K562 (cell line): ENCODE results near the gene NBEAL1. TPM values are rescaled to one million over a fixed set of nuclear protein-coding genes. Genes with fewer than 3 reads are reported as not detected.

Experiments used
- BCLAF1 ChIP-seq, 2 experiments: fragments of 450-650 bp in 1 of 2; IDR thresholded peaks; 2 replicates each; pipeline ENCODE4 v1.6.1; 2011 to 2017; ENCODE audit warnings: low read depth in 2 of 2, antibody characterized with exemption in 1 of 2, borderline replicate concordance in 1 of 2, low read length in 1 of 2, mild to moderate bottlenecking in 1 of 2, mixed read lengths in 1 of 2; ENCODE audit not compliant: control insufficient read depth in 1 of 2
- E2F3 ChIP-seq: fragments of 250-450 bp; sonication (Bioruptor Pico); IDR thresholded peaks from 2 replicates; pipeline ENCODE4 v1.4.0; 2020; ENCODE audit warnings: mild to moderate bottlenecking
- FIP1L1 ChIP-seq: fragments of 200-400 bp; formaldehyde crosslinking; IDR thresholded peaks from 2 replicates; pipeline ENCODE4 v1.6.1; 2018; ENCODE audit warnings: mild to moderate bottlenecking, low read depth, low read length; ENCODE audit not compliant: poor library complexity, severe bottlenecking
- KAT2B ChIP-seq: IDR thresholded peaks from one replicate; pipeline ENCODE4 v1.6.1; 2012; ENCODE audit warnings: low read depth, mild to moderate bottlenecking, control low read depth, inconsistent platforms, low read length, moderate library complexity
- NFYB ChIP-seq: IDR thresholded peaks from 2 replicates; pipeline ENCODE4 v1.6.1; 2011; ENCODE audit warnings: mild to moderate bottlenecking, moderate library complexity; ENCODE audit not compliant: insufficient read length; ENCODE audit errors: extremely low read depth
- POLR2B ChIP-seq: fragments of 450-650 bp; IDR thresholded peaks from 2 replicates; pipeline ENCODE4 v1.6.1; 2018; ENCODE audit warnings: low read depth; ENCODE audit not compliant: partially characterized antibody
- PTRF ChIP-seq: fragments of 450-650 bp; IDR thresholded peaks from 2 replicates; pipeline ENCODE4 v1.6.1; 2016; ENCODE audit warnings: mild to moderate bottlenecking, missing genetic modification characterization, missing compliant biosample characterization
- SREBF2 ChIP-seq: sonication (generic); formaldehyde crosslinking; IDR thresholded peaks from 2 replicates; pipeline ENCODE4 v1.4.0; 2020; ENCODE audit warnings: mild to moderate bottlenecking, missing genetic modification reagents
- SRSF7 ChIP-seq: fragments of 200-400 bp; formaldehyde crosslinking; optimal IDR thresholded peaks from 2 replicates; pipeline ENCODE3; 2017; ENCODE audit warnings: mild to moderate bottlenecking, low read depth, low read length
- ZNF589 ChIP-seq: fragments of 200-800 bp; sonication (Bioruptor generic); IDR thresholded peaks from 2 replicates; pipeline ENCODE4 v1.6.1; 2016; ENCODE audit warnings: low read depth, missing genetic modification characterization, missing compliant biosample characterization
- ZNF639 ChIP-seq, 2 experiments: fragments of 200-800 bp in 1 of 2; sonication (Bioruptor generic) in 1 of 2; sonication (generic) in 1 of 2; formaldehyde crosslinking in 1 of 2; IDR thresholded peaks in 1 of 2; conservative IDR thresholded peaks in 1 of 2; 2 replicates each; pipeline versions ENCODE4 v1.5.0 to v1.6.1; 2016 to 2020; ENCODE audit warnings: missing compliant biosample characterization in 1 of 2, missing genetic modification characterization in 1 of 2, missing genetic modification reagents in 1 of 2
- polyA plus RNA-seq, 8 experiments: library from polyadenylated mRNA; depleted of rRNA in 4 of 8; stranded (reverse) in 5 of 8; unstranded in 3 of 8; fragments of >200 nt; fragmentation: Nextera tagmentation in 2 of 8; fragmentation: Illumina TruSeq in 1 of 8; extraction: Ambion mirVana in 2 of 8; extraction: Trizol in 1 of 8; gene quantifications; 2 replicates each; pipeline versions ENCODE4 v1.2.1 to v1.2.3, GENCODE V29; 2011 to 2014; ENCODE audit warnings: inconsistent platforms in 1 of 8, missing spikeins in 1 of 8
- total RNA-seq, 7 experiments: library from RNA; depleted of rRNA in 6 of 7; stranded (reverse); fragments of >200 nt in 6 of 7; fragmentation: Illumina TruSeq in 2 of 7; extraction: Trizol in 2 of 7; gene quantifications; 2 replicates each; pipeline versions ENCODE4 v1.2.1 to v1.2.3, GENCODE V29; 2011 to 2021; ENCODE audit warnings: low replicate concordance in 1 of 7
- TF ChIP-seq, protein P1 (sequence below), 2 experiments: fragments of 450-650 bp; conservative IDR thresholded peaks; 2 replicates each; pipeline ENCODE4 v1.6.1; 2017; ENCODE audit warnings: mild to moderate bottlenecking in 2 of 2, moderate library complexity in 2 of 2
- TF ChIP-seq, protein P2 (sequence below): IDR thresholded peaks from 2 replicates; pipeline ENCODE4 v1.6.1; 2011; ENCODE audit warnings: borderline replicate concordance, low read depth, mild to moderate bottlenecking, moderate library complexity, low read length; ENCODE audit not compliant: insufficient read depth, poor library complexity, severe bottlenecking

Gene NBEAL1
- total and polyA plus RNA-seq, 9 of the 15 experiments (the other 6 are each of a cell fraction or from before 2014, with no cell fraction given), result 2.1 to 13.5 (median 7.3) TPM

DNA sequence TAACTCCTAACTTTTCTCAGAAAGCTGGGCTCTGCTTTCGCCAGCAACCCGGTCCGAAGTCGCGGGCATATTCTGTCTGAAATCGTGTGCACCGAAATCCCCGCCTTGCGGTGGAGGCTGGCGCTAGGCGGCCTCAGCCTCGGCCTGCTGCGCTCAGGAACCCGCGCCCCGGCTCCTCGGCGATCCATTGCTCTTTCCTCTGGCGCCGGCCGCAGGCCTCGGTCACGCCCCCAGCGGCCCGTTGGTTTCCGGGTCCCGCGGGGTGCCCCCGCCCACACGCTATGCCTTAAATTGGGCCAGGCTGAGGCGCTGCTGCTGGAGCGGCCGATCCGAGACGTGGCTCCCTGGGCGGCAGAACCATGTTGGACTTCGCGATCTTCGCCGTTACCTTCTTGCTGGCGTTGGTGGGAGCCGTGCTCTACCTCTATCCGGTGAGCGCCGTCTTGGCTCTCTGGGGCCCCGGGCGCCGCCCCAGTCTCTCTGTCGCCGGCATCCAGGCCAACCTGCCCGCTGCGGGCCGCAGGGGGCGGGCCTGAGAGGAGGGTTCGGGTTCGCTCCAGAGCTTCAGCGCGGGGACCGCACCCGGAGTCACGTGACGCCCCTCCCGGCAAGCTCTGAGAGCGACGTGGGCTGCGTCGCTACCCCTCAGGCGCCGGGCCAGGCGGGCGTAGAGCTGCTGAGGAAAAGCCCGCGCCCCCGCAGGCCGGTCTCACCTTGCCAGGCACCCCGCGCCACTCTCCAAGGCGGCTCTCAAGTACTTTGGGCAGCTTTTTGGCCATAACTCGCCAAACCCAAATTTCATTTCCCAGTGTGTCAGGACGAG is 224.2 kb downstream of the NBEAL1 start, which contains the start of gene CYP20A1 (continued):
- TF ChIP-seq, protein P1, sequence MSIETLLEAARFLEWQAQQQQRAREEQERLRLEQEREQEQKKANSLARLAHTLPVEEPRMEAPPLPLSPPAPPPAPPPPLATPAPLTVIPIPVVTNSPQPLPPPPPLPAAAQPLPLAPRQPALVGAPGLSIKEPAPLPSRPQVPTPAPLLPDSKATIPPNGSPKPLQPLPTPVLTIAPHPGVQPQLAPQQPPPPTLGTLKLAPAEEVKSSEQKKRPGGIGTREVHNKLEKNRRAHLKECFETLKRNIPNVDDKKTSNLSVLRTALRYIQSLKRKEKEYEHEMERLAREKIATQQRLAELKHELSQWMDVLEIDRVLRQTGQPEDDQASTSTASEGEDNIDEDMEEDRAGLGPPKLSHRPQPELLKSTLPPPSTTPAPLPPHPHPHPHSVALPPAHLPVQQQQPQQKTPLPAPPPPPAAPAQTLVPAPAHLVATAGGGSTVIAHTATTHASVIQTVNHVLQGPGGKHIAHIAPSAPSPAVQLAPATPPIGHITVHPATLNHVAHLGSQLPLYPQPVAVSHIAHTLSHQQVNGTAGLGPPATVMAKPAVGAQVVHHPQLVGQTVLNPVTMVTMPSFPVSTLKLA (conservative IDR thresholded peaks at IDR 0.05), result peak; percentile 75 to 89; a peak in 3 of 4 replicates
- TF ChIP-seq POLR2B (peak; percentile 77), KAT2B (no peak), E2F3 (0 out of 2 replicates have a peak, but pooled peaks have one; percentile 43), ZNF639 (CRISPR knock-in tag; conservative IDR thresholded peaks at IDR 0.05 in 1 of 2, IDR thresholded peaks at IDR 0.05 in 1 of 2) (peak in 1 of 2 experiments; percentile 34; a peak in 1 of 4 replicates), BCLAF1 (IDR thresholded peaks at IDR 0.05; ENCODE audit: borderline replicate concordance in 1 of 2, control insufficient read depth in 1 of 2, low read depth in 2 of 2, low read length in 1 of 2) (peak in 1 of 2 experiments; percentile 26; a peak in 1 of 4 replicates), NFYB (no peak), SRSF7 (no peak), FIP1L1 (peak; percentile 63), PTRF (no peak), ZNF589 (CRISPR knock-in tag) (no peak), SREBF2 (CRISPR knock-in tag) (no peak)
- TF ChIP-seq, protein P2, sequence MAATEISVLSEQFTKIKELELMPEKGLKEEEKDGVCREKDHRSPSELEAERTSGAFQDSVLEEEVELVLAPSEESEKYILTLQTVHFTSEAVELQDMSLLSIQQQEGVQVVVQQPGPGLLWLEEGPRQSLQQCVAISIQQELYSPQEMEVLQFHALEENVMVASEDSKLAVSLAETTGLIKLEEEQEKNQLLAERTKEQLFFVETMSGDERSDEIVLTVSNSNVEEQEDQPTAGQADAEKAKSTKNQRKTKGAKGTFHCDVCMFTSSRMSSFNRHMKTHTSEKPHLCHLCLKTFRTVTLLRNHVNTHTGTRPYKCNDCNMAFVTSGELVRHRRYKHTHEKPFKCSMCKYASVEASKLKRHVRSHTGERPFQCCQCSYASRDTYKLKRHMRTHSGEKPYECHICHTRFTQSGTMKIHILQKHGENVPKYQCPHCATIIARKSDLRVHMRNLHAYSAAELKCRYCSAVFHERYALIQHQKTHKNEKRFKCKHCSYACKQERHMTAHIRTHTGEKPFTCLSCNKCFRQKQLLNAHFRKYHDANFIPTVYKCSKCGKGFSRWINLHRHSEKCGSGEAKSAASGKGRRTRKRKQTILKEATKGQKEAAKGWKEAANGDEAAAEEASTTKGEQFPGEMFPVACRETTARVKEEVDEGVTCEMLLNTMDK, result peak; percentile 80
